HEK293 (cell line): ENCODE measurements around the gene PLAAT4.
"Not testable (repeated sequence)": the region's sequence is repeated elsewhere in the genome, so short reads cannot be mapped to it uniquely, and the experiment has no call there.

ENCODE experiments used
- CTCF ChIA-PET: fragments of 350-600 bp; formaldehyde crosslinking; extraction: SDS; loops from one replicate; lab custom pipeline; 2021; ENCODE audit warnings: antibody characterized with exemption; lab: Yijun Ruan, JAX
- POLR2A ChIA-PET: fragments of 300-600 bp; formaldehyde crosslinking; extraction: SDS; loops from one replicate; lab custom pipeline; 2020; ENCODE audit warnings: antibody characterized with exemption, inconsistent platforms; lab: Yijun Ruan, JAX
- H3K27ac ChIP-seq: fragments of 200-500 bp; sonication (Bioruptor generic); 2 replicates; pipeline ENCODE4 v1.5.1; 2014; ENCODE audit warnings: low read depth, low read length, control low read depth, inconsistent platforms; ENCODE audit errors: extremely low read depth
- H3K36me3 ChIP-seq, 2 experiments: fragments of 200-500 bp in 1 of 2; sonication (Bioruptor generic) in 1 of 2; 1 replicate in 1 of 2; 2 replicates in 1 of 2; pipeline ENCODE4 v1.5.1; 2014 to 2017; ENCODE audit warnings: inconsistent platforms in 2 of 2, low read length in 2 of 2; ENCODE audit not compliant: control insufficient read depth in 2 of 2, insufficient read depth in 1 of 2
- H3K4me1 ChIP-seq: fragments of 200-500 bp; sonication (Bioruptor generic); 2 replicates; pipeline ENCODE4 v1.5.1; 2014; ENCODE audit warnings: mild to moderate bottlenecking, low read length, inconsistent platforms; ENCODE audit not compliant: control insufficient read depth, insufficient read depth
- H3K4me3 ChIP-seq: 2 replicates; pipeline ENCODE4 v1.5.1; 2011; ENCODE audit warnings: low read depth, mild to moderate bottlenecking, control low read depth, low read length, moderate library complexity
- H3K9me3 ChIP-seq: fragments of 200-500 bp; sonication (Bioruptor generic); 2 replicates; pipeline ENCODE4 v1.5.1; 2014; ENCODE audit warnings: low read depth, low read length, inconsistent platforms; ENCODE audit not compliant: control insufficient read depth, insufficient read depth
- GLI4 ChIP-seq: fragments of 450-650 bp; formaldehyde crosslinking; IDR thresholded peaks from 2 replicates; pipeline ENCODE4 v1.5.1; 2016; ENCODE audit warnings: missing biosample characterization, missing genetic modification characterization
- ZIC2 ChIP-seq: fragments of 450-650 bp; formaldehyde crosslinking; IDR thresholded peaks from 2 replicates; pipeline ENCODE4 v1.5.1; 2016; ENCODE audit warnings: missing biosample characterization, missing genetic modification characterization
- ZNF140 ChIP-seq: fragments of 450-650 bp; formaldehyde crosslinking; IDR thresholded peaks from 2 replicates; pipeline ENCODE4 v1.5.1; 2016; ENCODE audit warnings: missing biosample characterization, missing genetic modification characterization
- ZNF211 ChIP-seq: fragments of 450-650 bp; formaldehyde crosslinking; IDR thresholded peaks from 2 replicates; pipeline ENCODE4 v1.5.1; 2016; ENCODE audit warnings: low read depth, missing biosample characterization, missing genetic modification characterization
- ZNF239 ChIP-seq: fragments of 450-650 bp; formaldehyde crosslinking; IDR thresholded peaks from 2 replicates; pipeline ENCODE4 v1.5.1; 2016; ENCODE audit warnings: missing biosample characterization, missing genetic modification characterization
- ZNF37A ChIP-seq: fragments of 450-650 bp; IDR thresholded peaks from 2 replicates; pipeline ENCODE4 v1.5.1; 2018; ENCODE audit warnings: missing biosample characterization, missing genetic modification characterization
- ZNF404 ChIP-seq: fragments of 450-650 bp; formaldehyde crosslinking; IDR thresholded peaks from 2 replicates; pipeline ENCODE4 v1.5.1; 2017; ENCODE audit warnings: missing biosample characterization, missing genetic modification characterization
- ZNF426 ChIP-seq: fragments of 450-650 bp; formaldehyde crosslinking; IDR thresholded peaks from 2 replicates; pipeline ENCODE4 v1.5.1; 2017; ENCODE audit warnings: missing biosample characterization, missing genetic modification characterization, mild to moderate bottlenecking, inconsistent platforms, moderate library complexity
- ZNF514 ChIP-seq: fragments of 450-650 bp; formaldehyde crosslinking; IDR thresholded peaks from 2 replicates; pipeline ENCODE4 v1.5.1; 2016; ENCODE audit warnings: missing biosample characterization, missing genetic modification characterization
- ZNF530 ChIP-seq: fragments of 450-650 bp; formaldehyde crosslinking; IDR thresholded peaks from 2 replicates; pipeline ENCODE4 v1.5.1; 2016; ENCODE audit warnings: low read depth, missing biosample characterization, missing genetic modification characterization
- ZNF701 ChIP-seq: fragments of 450-650 bp; formaldehyde crosslinking; IDR thresholded peaks from 2 replicates; pipeline ENCODE4 v1.5.1; 2016; ENCODE audit warnings: missing biosample characterization, missing genetic modification characterization
- ZNF785 ChIP-seq: fragments of 450-650 bp; formaldehyde crosslinking; IDR thresholded peaks from 2 replicates; pipeline ENCODE4 v1.5.1; 2016; ENCODE audit warnings: missing biosample characterization, missing genetic modification characterization
- ZNF843 ChIP-seq: fragments of 450-650 bp; formaldehyde crosslinking; IDR thresholded peaks from 2 replicates; pipeline ENCODE4 v1.5.1; 2016; ENCODE audit warnings: missing biosample characterization, missing genetic modification characterization
- TF ChIP-seq, protein P1 (sequence below): fragments of 450-650 bp; formaldehyde crosslinking; IDR thresholded peaks from 2 replicates; pipeline ENCODE4 v1.5.1; 2016; ENCODE audit warnings: missing biosample characterization, missing genetic modification characterization
- TF ChIP-seq, protein P2 (sequence below): fragments of 450-650 bp; formaldehyde crosslinking; IDR thresholded peaks from 2 replicates; pipeline ENCODE4 v1.5.1; 2016; ENCODE audit warnings: missing biosample characterization, missing genetic modification characterization
- TF ChIP-seq, protein P3 (sequence below): fragments of 450-650 bp; formaldehyde crosslinking; IDR thresholded peaks from 2 replicates; pipeline ENCODE4 v1.5.1; 2016; ENCODE audit warnings: missing biosample characterization, missing genetic modification characterization
- TF ChIP-seq, protein P4 (sequence below): fragments of 450-650 bp; formaldehyde crosslinking; IDR thresholded peaks from 2 replicates; pipeline ENCODE4 v1.5.1; 2016; ENCODE audit warnings: missing biosample characterization, missing genetic modification characterization

PLAAT4 gene

DNA sequence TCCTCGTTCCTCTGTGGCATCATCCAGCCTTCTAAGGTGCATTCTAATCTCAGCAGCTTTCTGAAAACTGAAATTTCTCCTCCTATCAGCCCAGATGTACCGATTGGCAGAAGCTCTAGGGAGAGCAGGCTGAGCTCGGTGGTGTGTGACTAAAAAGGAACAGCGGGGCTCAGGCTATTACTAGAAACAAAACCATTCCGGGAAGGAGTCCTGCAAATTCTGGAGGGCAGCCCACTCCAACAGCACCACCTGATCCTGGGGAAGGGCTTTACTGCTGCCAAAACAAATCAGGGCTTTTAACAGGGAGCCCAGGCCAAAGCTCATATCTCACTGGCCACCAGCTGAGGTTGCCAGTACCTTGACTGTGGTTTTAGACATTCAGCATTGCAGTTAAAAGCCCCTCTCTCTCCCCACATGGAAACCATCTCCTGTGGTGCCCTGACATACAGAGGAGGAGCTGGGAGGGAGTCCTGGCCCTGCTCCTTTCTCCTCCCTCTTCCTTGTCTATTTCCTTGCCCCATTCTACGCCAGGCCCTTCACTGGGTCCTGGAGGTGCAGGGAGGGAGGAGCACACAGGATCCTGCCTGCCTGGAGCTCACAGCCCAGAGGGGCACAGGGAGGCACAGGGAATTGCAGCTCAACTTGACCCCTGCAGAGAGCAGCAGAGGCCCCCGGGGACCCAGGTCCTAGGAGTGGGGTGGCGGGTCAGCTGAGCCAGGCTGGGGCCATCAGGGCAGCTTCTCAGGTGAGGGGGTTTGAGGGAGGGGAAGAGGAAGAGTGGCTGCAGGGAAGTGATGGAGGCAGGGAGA lies 889 bp downstream of the PLAAT4 start:
- H3K4me3 ChIP-seq, result no peak overlapping the region
- no peak overlapping the region for H3K27ac ChIP-seq
- no peaks in the 10 kb centered on the region for H3K36me3 ChIP-seq
- no peaks in the 10 kb centered on the region for H3K9me3 ChIP-seq
- H3K4me1 ChIP-seq, result no peaks in the 10 kb centered on the region
- CTCF ChIA-PET, result interaction anchor here (1.3 kb wide), 1 partner anchor 58 kb away, joined by 3 read pairs; no protein-coding TSS in a partner anchor
- POLR2A ChIA-PET, result no interaction called here
- peak; percentile 57; the same call in 1 of the 2 replicates for TF ChIP-seq ZIC2 (tag by site-specific recombination)
- TF ChIP-seq, protein P1, sequence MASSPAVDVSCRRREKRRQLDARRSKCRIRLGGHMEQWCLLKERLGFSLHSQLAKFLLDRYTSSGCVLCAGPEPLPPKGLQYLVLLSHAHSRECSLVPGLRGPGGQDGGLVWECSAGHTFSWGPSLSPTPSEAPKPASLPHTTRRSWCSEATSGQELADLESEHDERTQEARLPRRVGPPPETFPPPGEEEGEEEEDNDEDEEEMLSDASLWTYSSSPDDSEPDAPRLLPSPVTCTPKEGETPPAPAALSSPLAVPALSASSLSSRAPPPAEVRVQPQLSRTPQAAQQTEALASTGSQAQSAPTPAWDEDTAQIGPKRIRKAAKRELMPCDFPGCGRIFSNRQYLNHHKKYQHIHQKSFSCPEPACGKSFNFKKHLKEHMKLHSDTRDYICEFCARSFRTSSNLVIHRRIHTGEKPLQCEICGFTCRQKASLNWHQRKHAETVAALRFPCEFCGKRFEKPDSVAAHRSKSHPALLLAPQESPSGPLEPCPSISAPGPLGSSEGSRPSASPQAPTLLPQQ, result no peak

DNA sequence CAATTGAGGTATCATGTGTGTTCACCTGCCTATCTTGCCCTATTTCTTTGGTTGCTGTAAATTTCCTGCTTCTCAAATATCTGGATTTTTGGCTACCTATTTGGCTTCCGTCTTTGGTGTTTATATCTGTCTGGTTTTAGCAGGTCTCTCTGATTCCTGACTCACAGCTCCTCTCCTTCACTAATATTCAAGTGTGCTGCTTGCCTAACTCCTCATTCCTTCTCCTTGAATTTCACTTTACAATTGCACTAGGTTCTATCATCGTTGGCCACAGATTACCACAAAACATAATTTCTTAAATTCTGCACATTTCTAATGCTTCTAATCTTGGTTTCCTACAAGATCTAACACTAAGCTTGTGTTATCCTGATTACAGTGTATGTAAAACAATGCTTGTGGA lies 5.9 kb downstream of the PLAAT4 start:
- H3K9me3 ChIP-seq, H3K4me3 ChIP-seq, POLR2A ChIA-PET, CTCF ChIA-PET, H3K27ac ChIP-seq, H3K36me3 ChIP-seq, H3K4me1 ChIP-seq: not testable (repeated sequence)

DNA sequence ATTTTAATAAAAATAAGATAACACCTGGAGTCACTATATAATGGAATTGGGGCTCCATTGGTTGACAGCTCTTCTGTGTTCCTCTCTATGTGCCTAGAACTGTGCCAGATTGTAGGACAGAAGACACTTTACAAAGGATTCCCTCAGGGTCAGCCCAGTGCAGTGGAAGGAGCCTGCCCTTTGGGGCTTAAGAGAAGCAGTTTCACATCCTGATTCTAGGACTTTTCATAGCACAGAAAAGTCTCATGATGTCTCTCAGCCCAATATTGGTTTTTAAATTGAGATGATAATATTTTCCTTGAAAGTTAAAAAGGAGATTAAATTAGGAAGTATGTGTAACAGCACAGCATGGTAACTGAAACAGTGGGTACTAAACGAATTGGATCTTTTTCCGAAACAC lies 7.1 kb downstream of the PLAAT4 start:
- Histone ChIP-seq H3K4me1 (no peaks in the 10 kb centered on the region), H3K4me3 (no peak overlapping the region), H3K27ac (no peak overlapping the region), H3K9me3 (no peaks in the 10 kb centered on the region), H3K36me3 (no peaks in the 10 kb centered on the region)
- TF ChIP-seq, protein P2, sequence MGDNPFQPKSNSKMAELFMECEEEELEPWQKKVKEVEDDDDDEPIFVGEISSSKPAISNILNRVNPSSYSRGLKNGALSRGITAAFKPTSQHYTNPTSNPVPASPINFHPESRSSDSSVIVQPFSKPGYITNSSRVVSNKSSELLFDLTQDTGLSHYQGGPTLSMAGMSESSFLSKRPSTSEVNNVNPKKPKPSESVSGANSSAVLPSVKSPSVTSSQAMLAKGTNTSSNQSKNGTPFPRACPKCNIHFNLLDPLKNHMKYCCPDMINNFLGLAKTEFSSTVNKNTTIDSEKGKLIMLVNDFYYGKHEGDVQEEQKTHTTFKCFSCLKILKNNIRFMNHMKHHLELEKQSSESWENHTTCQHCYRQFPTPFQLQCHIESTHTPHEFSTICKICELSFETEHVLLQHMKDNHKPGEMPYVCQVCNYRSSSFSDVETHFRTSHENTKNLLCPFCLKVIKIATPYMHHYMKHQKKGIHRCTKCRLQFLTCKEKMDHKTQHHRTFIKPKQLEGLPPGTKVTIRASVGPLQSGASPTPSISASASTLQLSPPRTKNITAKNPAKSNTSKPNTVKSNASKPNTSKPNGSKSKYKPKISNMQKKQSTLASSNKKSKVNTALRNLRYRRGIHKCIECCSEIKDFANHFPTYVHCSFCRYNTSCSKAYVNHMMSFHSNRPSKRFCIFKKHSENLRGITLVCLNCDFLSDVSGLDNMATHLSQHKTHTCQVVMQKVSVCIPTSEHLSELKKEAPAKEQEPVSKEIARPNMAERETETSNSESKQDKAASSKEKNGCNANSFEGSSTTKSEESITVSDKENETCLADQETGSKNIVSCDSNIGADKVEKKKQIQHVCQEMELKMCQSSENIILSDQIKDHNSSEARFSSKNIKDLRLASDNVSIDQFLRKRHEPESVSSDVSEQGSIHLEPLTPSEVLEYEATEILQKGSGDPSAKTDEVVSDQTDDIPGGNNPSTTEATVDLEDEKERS (tag by site-specific recombination), result no peak
- TF ChIP-seq ZNF140, result no peak
- POLR2A ChIA-PET, result no interaction called here
- CTCF ChIA-PET, result no interaction called here

DNA sequence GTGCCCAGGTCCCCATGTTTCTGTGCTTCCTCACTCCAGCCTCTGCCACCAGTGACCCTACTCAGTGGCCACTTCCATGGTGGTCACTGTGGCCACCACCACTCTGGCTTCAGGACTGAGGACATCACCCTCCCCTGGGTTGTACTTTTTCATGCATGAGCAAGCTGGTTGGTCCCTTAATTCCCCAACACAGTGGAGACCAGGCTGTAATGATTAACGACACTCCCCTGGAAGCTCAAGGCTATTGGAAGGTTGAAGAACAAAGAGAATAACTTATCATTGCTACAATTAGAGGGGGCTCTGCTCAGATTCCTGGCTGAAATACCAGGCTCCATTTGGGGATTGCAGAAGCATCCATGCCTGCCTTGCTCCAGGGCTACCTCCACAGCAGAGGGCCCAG lies 10.5 kb downstream of the PLAAT4 start:
- no peaks in the 10 kb centered on the region for H3K36me3 ChIP-seq
- CTCF ChIA-PET, result no interaction called here
- no peak for TF ChIP-seq ZNF843 (tag by site-specific recombination)
- TF ChIP-seq ZNF239 (tag by site-specific recombination), result no peak
- no peak for TF ChIP-seq ZNF514 (tag by site-specific recombination)
- TF ChIP-seq ZNF701, result no peak
- no peak for TF ChIP-seq ZNF404
- TF ChIP-seq ZNF37A, result no peak
- TF ChIP-seq, protein P3, sequence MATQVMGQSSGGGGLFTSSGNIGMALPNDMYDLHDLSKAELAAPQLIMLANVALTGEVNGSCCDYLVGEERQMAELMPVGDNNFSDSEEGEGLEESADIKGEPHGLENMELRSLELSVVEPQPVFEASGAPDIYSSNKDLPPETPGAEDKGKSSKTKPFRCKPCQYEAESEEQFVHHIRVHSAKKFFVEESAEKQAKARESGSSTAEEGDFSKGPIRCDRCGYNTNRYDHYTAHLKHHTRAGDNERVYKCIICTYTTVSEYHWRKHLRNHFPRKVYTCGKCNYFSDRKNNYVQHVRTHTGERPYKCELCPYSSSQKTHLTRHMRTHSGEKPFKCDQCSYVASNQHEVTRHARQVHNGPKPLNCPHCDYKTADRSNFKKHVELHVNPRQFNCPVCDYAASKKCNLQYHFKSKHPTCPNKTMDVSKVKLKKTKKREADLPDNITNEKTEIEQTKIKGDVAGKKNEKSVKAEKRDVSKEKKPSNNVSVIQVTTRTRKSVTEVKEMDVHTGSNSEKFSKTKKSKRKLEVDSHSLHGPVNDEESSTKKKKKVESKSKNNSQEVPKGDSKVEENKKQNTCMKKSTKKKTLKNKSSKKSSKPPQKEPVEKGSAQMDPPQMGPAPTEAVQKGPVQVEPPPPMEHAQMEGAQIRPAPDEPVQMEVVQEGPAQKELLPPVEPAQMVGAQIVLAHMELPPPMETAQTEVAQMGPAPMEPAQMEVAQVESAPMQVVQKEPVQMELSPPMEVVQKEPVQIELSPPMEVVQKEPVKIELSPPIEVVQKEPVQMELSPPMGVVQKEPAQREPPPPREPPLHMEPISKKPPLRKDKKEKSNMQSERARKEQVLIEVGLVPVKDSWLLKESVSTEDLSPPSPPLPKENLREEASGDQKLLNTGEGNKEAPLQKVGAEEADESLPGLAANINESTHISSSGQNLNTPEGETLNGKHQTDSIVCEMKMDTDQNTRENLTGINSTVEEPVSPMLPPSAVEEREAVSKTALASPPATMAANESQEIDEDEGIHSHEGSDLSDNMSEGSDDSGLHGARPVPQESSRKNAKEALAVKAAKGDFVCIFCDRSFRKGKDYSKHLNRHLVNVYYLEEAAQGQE (tag by site-specific recombination), result no peak
- no peak for TF ChIP-seq ZNF211 (tag by site-specific recombination)
- no peak for TF ChIP-seq ZNF530
- TF ChIP-seq ZNF785 (tag by site-specific recombination), result no peak
- no peak for TF ChIP-seq GLI4 (tag by site-specific recombination)
- TF ChIP-seq, protein P4, sequence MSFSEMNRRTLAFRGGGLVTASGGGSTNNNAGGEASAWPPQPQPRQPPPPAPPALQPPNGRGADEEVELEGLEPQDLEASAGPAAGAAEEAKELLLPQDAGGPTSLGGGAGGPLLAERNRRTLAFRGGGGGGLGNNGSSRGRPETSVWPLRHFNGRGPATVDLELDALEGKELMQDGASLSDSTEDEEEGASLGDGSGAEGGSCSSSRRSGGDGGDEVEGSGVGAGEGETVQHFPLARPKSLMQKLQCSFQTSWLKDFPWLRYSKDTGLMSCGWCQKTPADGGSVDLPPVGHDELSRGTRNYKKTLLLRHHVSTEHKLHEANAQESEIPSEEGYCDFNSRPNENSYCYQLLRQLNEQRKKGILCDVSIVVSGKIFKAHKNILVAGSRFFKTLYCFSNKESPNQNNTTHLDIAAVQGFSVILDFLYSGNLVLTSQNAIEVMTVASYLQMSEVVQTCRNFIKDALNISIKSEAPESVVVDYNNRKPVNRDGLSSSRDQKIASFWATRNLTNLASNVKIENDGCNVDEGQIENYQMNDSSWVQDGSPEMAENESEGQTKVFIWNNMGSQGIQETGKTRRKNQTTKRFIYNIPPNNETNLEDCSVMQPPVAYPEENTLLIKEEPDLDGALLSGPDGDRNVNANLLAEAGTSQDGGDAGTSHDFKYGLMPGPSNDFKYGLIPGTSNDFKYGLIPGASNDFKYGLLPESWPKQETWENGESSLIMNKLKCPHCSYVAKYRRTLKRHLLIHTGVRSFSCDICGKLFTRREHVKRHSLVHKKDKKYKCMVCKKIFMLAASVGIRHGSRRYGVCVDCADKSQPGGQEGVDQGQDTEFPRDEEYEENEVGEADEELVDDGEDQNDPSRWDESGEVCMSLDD (tag by site-specific recombination), result no peak
- TF ChIP-seq ZNF426, result no peak

More for the DNA sequence above, 10.5 kb downstream of the PLAAT4 start:
- Histone ChIP-seq H3K4me3 (no peak overlapping the region), H3K27ac (no peak overlapping the region), H3K9me3 (no peaks in the 10 kb centered on the region), H3K4me1 (no peaks in the 10 kb centered on the region)
- POLR2A ChIA-PET, result no interaction called here
